Mesothelial cell of epicardium (in vitro differentiated cells): ENCODE results near the gene PRUNE2. TPM values are rescaled to one million over a fixed set of nuclear protein-coding genes. Genes with fewer than 3 reads are reported as not detected.

Experiments used
- DNase-seq, 2 experiments: peaks; one replicate each; pipeline ENCODE4 v3.0.0; 2021; ENCODE audit warnings: low spot score in 2 of 2; ENCODE audit not compliant: unreplicated experiment in 2 of 2
- H3K27ac Mint-ChIP-seq: 2 replicates; pipeline ENCODE4 v1.8.0; 2021; ENCODE audit warnings: mixed read lengths
- H3K27me3 Mint-ChIP-seq: 2 replicates; pipeline ENCODE4 v1.8.0; 2021; ENCODE audit warnings: low read depth, mixed read lengths
- H3K36me3 Mint-ChIP-seq: 2 replicates; pipeline ENCODE4 v1.8.0; 2021; ENCODE audit warnings: mixed read lengths
- H3K4me1 Mint-ChIP-seq: 2 replicates; pipeline ENCODE4 v1.8.0; 2021; ENCODE audit warnings: mixed read lengths
- H3K4me3 Mint-ChIP-seq: 2 replicates; pipeline ENCODE4 v1.8.0; 2021; ENCODE audit warnings: mild to moderate bottlenecking, moderate library complexity, mixed read lengths
- H3K9me3 Mint-ChIP-seq: 2 replicates; pipeline ENCODE4 v1.8.0; 2021; ENCODE audit warnings: mixed read lengths
- total RNA-seq: library from RNA; stranded (reverse); gene quantifications from 3 replicates; pipeline ENCODE4 v1.2.1, GENCODE V29; 2021
- TF ChIP-seq, protein P1 (sequence below): fragments of 200-600 bp; sonication (generic); IDR thresholded peaks from one replicate; pipeline ENCODE4 v1.5.0; 2021; ENCODE audit warnings: antibody characterized with exemption; ENCODE audit not compliant: unreplicated experiment

PRUNE2 gene
- total RNA-seq, 1 donor from 2014 or later: 3.4 TPM

DNA sequence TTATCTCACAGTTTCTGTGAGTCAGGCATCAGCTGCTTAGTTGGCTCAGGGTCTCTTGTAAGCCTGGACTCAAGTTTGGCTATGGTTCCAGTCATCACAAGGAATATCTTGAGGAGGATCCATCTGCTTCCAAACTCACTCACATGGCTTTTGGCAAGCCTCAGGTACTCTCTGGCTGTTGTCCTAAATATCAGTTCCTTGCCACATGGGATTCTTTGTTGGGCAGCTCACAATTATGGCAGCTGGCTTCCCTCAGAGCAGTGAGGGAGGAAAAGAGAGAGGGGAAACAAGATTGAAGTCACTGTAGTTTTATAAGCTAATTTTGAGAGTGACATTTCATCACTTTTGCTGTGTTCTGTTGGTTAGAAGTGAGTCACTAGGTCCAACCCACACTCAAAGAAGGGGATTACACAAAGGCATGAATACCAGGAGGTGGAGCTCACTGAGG, 302.4 kb downstream of the PRUNE2 start:
- DNase-seq: no peak
- Mint-ChIP-seq H3K27ac (no peak overlapping the region), H3K9me3 (no peaks in the 10 kb centered on the region), H3K4me3 (no peak overlapping the region), H3K27me3 (peaks cover 4% of the 10 kb centered on the region), H3K36me3 (no peaks in the 10 kb centered on the region), H3K4me1 (peaks cover 6% of the 10 kb centered on the region)
- TF ChIP-seq, protein P1, sequence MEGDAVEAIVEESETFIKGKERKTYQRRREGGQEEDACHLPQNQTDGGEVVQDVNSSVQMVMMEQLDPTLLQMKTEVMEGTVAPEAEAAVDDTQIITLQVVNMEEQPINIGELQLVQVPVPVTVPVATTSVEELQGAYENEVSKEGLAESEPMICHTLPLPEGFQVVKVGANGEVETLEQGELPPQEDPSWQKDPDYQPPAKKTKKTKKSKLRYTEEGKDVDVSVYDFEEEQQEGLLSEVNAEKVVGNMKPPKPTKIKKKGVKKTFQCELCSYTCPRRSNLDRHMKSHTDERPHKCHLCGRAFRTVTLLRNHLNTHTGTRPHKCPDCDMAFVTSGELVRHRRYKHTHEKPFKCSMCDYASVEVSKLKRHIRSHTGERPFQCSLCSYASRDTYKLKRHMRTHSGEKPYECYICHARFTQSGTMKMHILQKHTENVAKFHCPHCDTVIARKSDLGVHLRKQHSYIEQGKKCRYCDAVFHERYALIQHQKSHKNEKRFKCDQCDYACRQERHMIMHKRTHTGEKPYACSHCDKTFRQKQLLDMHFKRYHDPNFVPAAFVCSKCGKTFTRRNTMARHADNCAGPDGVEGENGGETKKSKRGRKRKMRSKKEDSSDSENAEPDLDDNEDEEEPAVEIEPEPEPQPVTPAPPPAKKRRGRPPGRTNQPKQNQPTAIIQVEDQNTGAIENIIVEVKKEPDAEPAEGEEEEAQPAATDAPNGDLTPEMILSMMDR: no peak

DNA sequence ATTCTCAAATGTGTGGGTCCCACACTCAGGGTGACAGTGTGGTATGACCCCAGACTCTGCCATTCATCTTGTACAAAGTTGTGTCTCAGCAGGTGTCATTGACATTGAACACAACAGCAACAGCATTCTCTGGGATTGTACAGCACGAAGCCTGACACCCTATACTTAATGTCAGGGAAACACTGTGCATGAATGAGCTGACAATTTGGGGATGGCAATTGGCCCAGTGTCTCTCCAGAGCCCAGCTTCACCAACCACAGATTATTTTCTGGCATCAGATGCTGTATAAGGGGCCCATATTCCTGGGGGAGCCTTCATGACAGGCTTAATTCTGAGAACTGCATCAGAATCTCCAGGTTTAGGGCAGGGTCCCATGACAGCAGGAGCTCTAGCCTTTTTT, 303.7 kb downstream of the PRUNE2 start:
- DNase-seq: no peak
- Mint-ChIP-seq H3K27me3 (peaks cover 2% of the 10 kb centered on the region), H3K36me3 (no peaks in the 10 kb centered on the region), H3K27ac (no peak overlapping the region), H3K9me3 (no peaks in the 10 kb centered on the region), H3K4me3 (no peak overlapping the region), H3K4me1 (peaks cover 14% of the 10 kb centered on the region)
- TF ChIP-seq, protein P1: no peak

DNA sequence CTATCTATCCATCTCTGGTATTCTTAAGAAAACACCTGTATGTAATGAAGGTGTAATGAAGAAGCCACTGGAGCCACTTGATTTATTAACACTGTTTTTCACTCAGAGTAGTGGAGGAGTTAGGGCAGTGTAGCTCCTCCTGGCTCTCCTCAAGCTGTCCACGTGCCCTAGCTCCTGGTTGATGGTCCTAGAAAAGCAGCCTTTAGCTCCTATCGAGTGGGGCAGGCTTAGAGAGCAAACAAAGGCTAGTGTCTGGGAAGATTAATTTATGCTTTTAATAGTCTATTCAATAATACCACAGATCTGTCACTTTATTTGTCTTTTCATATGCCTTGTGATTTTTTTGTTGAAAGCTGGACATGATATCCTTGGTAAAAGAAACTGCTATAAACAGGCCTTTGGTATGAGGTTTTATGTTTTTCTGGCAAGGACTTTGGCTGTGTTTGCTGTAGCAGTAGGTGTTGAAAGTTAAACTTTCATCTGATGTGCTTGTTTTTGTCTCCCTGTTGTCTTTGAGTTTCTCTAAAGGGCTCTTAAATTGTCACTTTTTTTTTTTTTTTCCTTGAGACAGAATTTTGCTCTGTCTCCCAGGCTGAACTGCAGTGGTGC, 305.8 kb downstream of the PRUNE2 start:
- Mint-ChIP-seq H3K4me3 (no peak overlapping the region), H3K9me3 (no peaks in the 10 kb centered on the region), H3K36me3 (no peaks in the 10 kb centered on the region), H3K27ac (no peak overlapping the region), H3K27me3 (peaks cover 3% of the 10 kb centered on the region), H3K4me1 (peaks cover 16% of the 10 kb centered on the region)
- DNase-seq: no peak
- TF ChIP-seq, protein P1: no peak

DNA sequence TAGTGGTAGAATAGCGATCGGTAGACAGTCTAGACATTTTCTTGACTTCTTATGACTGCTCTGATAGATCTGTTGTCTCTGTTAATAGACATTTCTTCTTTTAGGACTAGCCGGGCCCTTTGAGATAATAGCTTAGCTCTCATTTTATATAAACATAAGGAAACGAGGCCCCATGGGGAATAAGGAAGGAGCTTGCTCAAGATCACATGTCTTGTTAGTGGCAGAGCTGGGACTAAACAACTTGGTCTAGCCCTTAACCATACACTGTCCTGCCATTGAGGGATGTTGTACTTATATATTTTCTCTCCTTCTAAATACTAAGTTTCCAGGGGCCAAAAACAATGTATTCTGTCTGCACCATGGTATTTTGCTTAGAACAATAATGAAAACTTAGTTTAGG, 306.9 kb downstream of the PRUNE2 start:
- Mint-ChIP-seq H3K36me3 (no peaks in the 10 kb centered on the region), H3K27ac (no peak overlapping the region), H3K4me1 (peaks cover 24% of the 10 kb centered on the region), H3K4me3 (no peak overlapping the region), H3K27me3 (peaks cover 7% of the 10 kb centered on the region), H3K9me3 (no peaks in the 10 kb centered on the region)
- TF ChIP-seq, protein P1: no peak
- DNase-seq: no peak

DNA sequence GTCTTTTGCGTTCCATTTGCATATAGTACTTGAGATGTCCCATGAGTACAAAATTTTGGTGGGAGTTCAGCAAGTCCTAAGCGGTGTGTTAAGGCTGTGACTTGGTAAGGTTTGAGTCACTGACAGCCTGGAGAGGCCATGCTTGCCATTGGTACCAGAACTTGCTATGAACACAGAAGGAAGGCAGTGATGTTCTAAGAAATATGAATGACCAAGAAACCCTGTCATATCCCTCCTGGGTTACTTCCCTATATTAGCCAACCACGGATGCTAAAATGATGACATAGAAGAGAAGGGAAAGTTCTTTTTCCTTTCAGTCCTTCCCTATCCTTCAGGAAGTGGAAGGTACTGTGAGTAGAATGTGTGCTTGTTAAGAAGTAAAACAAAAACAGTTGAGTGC, 310.3 kb downstream of the PRUNE2 start:
- TF ChIP-seq, protein P1: no peak
- no peak overlapping the region for H3K4me3 Mint-ChIP-seq
- no peak overlapping the region for H3K27ac Mint-ChIP-seq
- no peak for DNase-seq
- H3K4me1 Mint-ChIP-seq: peaks cover 35% of the 10 kb centered on the region
- H3K9me3 Mint-ChIP-seq: no peaks in the 10 kb centered on the region
- H3K27me3 Mint-ChIP-seq: peaks cover 22% of the 10 kb centered on the region
- H3K36me3 Mint-ChIP-seq: no peaks in the 10 kb centered on the region
